Activated CD8-positive, alpha-beta memory T cell treated with anti-CD3 and anti-CD28 coated beads, Interleukin-2, amount 10 ng/mL, durations not matched to agents 7 days and 5 days (primary cell): ENCODE measurements around the gene RGSL1. TPM values are rescaled to one million over a fixed set of nuclear protein-coding genes. Genes with fewer than 3 reads are reported as not detected.
"Not testable (repeated sequence)": the region's sequence is repeated elsewhere in the genome, so short reads cannot be mapped to it uniquely, and the experiment has no call there.

Source experiments
- ATAC-seq: fragments of 150-1000 bp; cut with Tn5 transposase; one replicate; pipeline ENCODE4 v1.10.0; 2021; ENCODE audit warnings: moderate library complexity
- CTCF ChIA-PET: fragments of 350-600 bp; sonication (Branson Sonifier 250); formaldehyde crosslinking; loops from one replicate; lab custom pipeline; 2021; ENCODE audit warnings: antibody characterized with exemption; lab: Charles Lee
- DNase-seq: peaks from one replicate; pipeline ENCODE4 v3.0.0-alpha.2; 2020
- H3K27ac Mint-ChIP-seq: one replicate; pipeline ENCODE4 v1.8.0; 2021; ENCODE audit warnings: mild to moderate bottlenecking, mixed read lengths
- H3K27me3 Mint-ChIP-seq: one replicate; pipeline ENCODE4 v1.8.0; 2021; ENCODE audit warnings: mixed read lengths
- H3K36me3 Mint-ChIP-seq: one replicate; pipeline ENCODE4 v1.8.0; 2021; ENCODE audit warnings: mild to moderate bottlenecking, mixed read lengths
- H3K4me1 Mint-ChIP-seq: one replicate; pipeline ENCODE4 v1.8.0; 2021; ENCODE audit warnings: mixed read lengths
- H3K4me3 Mint-ChIP-seq: one replicate; pipeline ENCODE4 v1.8.0; 2021; ENCODE audit warnings: mild to moderate bottlenecking, moderate library complexity, mixed read lengths
- H3K9me3 Mint-ChIP-seq: one replicate; pipeline ENCODE4 v1.8.0; 2022; ENCODE audit warnings: low read depth, mixed read lengths
- total RNA-seq, 2 experiments: library from RNA; stranded (reverse); gene quantifications; one replicate each; pipeline ENCODE4 v1.2.3, GENCODE V29; 2021

RGSL1 gene
- total RNA-seq, 2 experiments from 2014 or later = not detected

GRCh38 chr1:182520736-182521135 lies 70.8 kb downstream of the RGSL1 start:
- ATAC-seq (no peak), DNase-seq (no peak)
- H3K27me3 Mint-ChIP-seq = peaks cover 26% of the 10 kb centered on the region
- H3K4me1 Mint-ChIP-seq = no peaks in the 10 kb centered on the region
- H3K36me3 Mint-ChIP-seq = no peaks in the 10 kb centered on the region
- H3K9me3 Mint-ChIP-seq = peaks cover 10% of the 10 kb centered on the region
- CTCF ChIA-PET = no interaction called here
- no peak overlapping the region for H3K27ac Mint-ChIP-seq
- H3K4me3 Mint-ChIP-seq = no peak overlapping the region

- no peak for ATAC-seq
- peaks cover 14% of the 10 kb centered on the region for H3K9me3 Mint-ChIP-seq
- H3K4me1 Mint-ChIP-seq = no peaks in the 10 kb centered on the region
- H3K27ac Mint-ChIP-seq = no peak overlapping the region
- no peak for DNase-seq
- H3K4me3 Mint-ChIP-seq = no peak overlapping the region
- CTCF ChIA-PET = no interaction called here
- H3K27me3 Mint-ChIP-seq = peaks cover 21% of the 10 kb centered on the region
- no peaks in the 10 kb centered on the region for H3K36me3 Mint-ChIP-seq
These were observed 75.4 kb downstream of the RGSL1 start for GRCh38 chr1:182525342-182525741.

GRCh38 chr1:182527680-182528079 lies 77.7 kb downstream of the RGSL1 start:
- CTCF ChIA-PET = no interaction called here
- no peak overlapping the region for H3K27ac Mint-ChIP-seq
- DNase-seq (no peak), ATAC-seq (no peak)
- H3K36me3 Mint-ChIP-seq = no peaks in the 10 kb centered on the region
- no peak overlapping the region for H3K4me3 Mint-ChIP-seq
- no peaks in the 10 kb centered on the region for H3K4me1 Mint-ChIP-seq
- peaks cover 14% of the 10 kb centered on the region for H3K9me3 Mint-ChIP-seq
- H3K27me3 Mint-ChIP-seq = peaks cover 26% of the 10 kb centered on the region

GRCh38 chr1:182528206-182528605 lies 78.3 kb downstream of the RGSL1 start:
- H3K27ac Mint-ChIP-seq, H3K36me3 Mint-ChIP-seq, H3K4me1 Mint-ChIP-seq, CTCF ChIA-PET, ATAC-seq, DNase-seq, H3K4me3 Mint-ChIP-seq: not testable (repeated sequence)
- Mint-ChIP-seq H3K27me3 (peaks cover 26% of the 10 kb centered on the region), H3K9me3 (peaks cover 14% of the 10 kb centered on the region)

GRCh38 chr1:182533896-182534295 lies 84.0 kb downstream of the RGSL1 start:
- Mint-ChIP-seq H3K4me3 (no peak overlapping the region), H3K27ac (no peak overlapping the region), H3K27me3 (peaks cover 24% of the 10 kb centered on the region), H3K9me3 (no peaks in the 10 kb centered on the region), H3K4me1 (no peaks in the 10 kb centered on the region), H3K36me3 (no peaks in the 10 kb centered on the region)
- DNase-seq = no peak
- no peak for ATAC-seq
- CTCF ChIA-PET = no interaction called here

- no peak for ATAC-seq
- Mint-ChIP-seq H3K9me3 (no peaks in the 10 kb centered on the region), H3K4me1 (no peaks in the 10 kb centered on the region), H3K4me3 (no peak overlapping the region), H3K36me3 (no peaks in the 10 kb centered on the region), H3K27me3 (peaks cover 19% of the 10 kb centered on the region), H3K27ac (no peak overlapping the region)
- CTCF ChIA-PET = no interaction called here
- DNase-seq = no peak
These were observed 99.4 kb downstream of the RGSL1 start for GRCh38 chr1:182549346-182549745.

- DNase-seq (no peak), ATAC-seq (no peak)
- H3K9me3 Mint-ChIP-seq = no peaks in the 10 kb centered on the region
- no peaks in the 10 kb centered on the region for H3K36me3 Mint-ChIP-seq
- CTCF ChIA-PET = no interaction called here
- no peaks in the 10 kb centered on the region for H3K4me1 Mint-ChIP-seq
- H3K4me3 Mint-ChIP-seq = no peak overlapping the region
- peaks cover 15% of the 10 kb centered on the region for H3K27me3 Mint-ChIP-seq
- H3K27ac Mint-ChIP-seq = no peak overlapping the region
These were observed 99.9 kb downstream of the RGSL1 start for GRCh38 chr1:182549811-182550210.

DNA sequence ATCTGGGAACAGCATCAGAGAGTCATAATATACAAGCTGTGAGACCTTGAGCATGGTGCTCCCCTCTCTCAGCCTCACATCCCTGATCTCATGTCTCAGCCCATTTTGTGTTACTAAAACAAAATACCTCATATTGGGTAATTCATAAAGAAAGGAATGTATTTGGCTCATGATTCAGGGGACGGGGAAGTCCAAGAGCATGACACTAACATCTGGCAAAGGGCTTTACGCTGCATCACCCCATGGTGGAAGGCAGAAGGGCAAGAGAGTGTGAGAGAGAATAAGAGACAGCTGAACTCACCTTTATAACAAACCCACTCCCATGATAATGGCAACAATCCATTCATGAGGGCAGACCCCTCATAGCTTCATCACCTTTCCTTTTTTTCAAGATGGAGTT lies 102.6 kb downstream of the RGSL1 start:
- DNase-seq (no peak), ATAC-seq (no peak)
- Mint-ChIP-seq H3K27me3 (peaks cover 5% of the 10 kb centered on the region), H3K4me1 (no peaks in the 10 kb centered on the region), H3K27ac (no peak overlapping the region), H3K36me3 (no peaks in the 10 kb centered on the region), H3K4me3 (no peak overlapping the region), H3K9me3 (no peaks in the 10 kb centered on the region)
- CTCF ChIA-PET = no interaction called here

- no peak for ATAC-seq
- Mint-ChIP-seq H3K27me3 (peaks cover 3% of the 10 kb centered on the region), H3K4me3 (no peak overlapping the region), H3K4me1 (peaks cover 2% of the 10 kb centered on the region), H3K36me3 (no peaks in the 10 kb centered on the region), H3K9me3 (no peaks in the 10 kb centered on the region), H3K27ac (no peak overlapping the region)
- CTCF ChIA-PET = no interaction called here
- DNase-seq = no peak
These were observed 105.5 kb downstream of the RGSL1 start for GRCh38 chr1:182555493-182555892.

- CTCF ChIA-PET = no interaction called here
- H3K4me3 Mint-ChIP-seq = no peak overlapping the region
- peaks cover 3% of the 10 kb centered on the region for H3K27me3 Mint-ChIP-seq
- H3K36me3 Mint-ChIP-seq = no peaks in the 10 kb centered on the region
- ATAC-seq = no peak
- no peak for DNase-seq
- H3K4me1 Mint-ChIP-seq = peaks cover 2% of the 10 kb centered on the region
- no peaks in the 10 kb centered on the region for H3K9me3 Mint-ChIP-seq
- no peak overlapping the region for H3K27ac Mint-ChIP-seq
These were observed 106.3 kb downstream of the RGSL1 start for GRCh38 chr1:182556279-182556678.

DNA sequence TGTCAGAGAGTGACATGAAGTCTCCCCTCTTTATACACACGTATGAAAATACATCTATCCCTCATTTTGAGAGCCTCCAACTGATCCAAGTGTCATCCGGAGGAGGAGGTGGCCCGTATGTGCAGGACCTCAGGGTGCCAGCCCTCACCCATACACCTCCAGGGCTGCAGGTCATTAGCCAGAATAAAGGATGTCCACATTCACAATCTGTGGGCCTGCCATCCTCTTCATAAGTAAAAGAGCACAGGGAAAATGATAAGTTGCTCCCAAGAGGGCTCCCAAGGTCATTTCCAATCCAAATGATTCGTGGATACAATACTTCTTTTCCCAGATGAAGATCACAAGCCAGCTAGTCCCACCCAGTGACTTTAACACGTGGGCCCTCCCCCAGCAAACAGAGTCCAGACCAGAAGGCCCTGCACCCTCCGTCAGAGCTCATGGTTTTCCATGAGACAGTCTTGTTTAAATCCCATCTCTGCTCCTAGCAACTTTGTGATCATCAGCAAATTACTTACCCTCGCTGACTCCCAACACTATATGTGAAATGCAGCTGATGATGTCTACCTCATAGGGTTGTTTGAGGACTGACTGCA lies 110.5 kb downstream of the RGSL1 start:
- Mint-ChIP-seq H3K27ac (no peak overlapping the region), H3K27me3 (peaks cover 11% of the 10 kb centered on the region), H3K4me3 (no peak overlapping the region), H3K4me1 (peaks cover 4% of the 10 kb centered on the region), H3K36me3 (no peaks in the 10 kb centered on the region), H3K9me3 (no peaks in the 10 kb centered on the region)
- DNase-seq = no peak
- CTCF ChIA-PET = no interaction called here
- no peak for ATAC-seq

DNA sequence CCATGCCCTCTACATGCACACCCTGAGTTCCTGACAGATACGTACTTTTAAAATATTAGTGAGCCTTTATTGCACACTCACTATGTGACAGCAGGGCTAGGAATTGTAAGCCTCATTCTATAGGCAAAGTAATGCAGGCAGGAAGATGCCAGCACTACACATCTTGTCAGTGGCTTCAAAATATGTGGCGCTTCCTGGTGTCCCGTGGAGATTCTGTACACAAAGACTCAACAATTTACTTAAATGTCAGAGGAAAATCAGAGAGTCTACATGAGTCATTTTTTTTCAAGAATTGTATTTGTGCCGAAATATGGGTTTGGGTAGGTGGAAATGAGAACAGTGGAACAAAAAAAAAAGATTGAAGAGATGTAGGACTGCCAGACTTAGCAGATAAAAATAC lies 111.5 kb downstream of the RGSL1 start:
- H3K36me3 Mint-ChIP-seq = no peaks in the 10 kb centered on the region
- no peak overlapping the region for H3K27ac Mint-ChIP-seq
- CTCF ChIA-PET = no interaction called here
- ATAC-seq (no peak), DNase-seq (no peak)
- peaks cover 16% of the 10 kb centered on the region for H3K27me3 Mint-ChIP-seq
- H3K9me3 Mint-ChIP-seq = no peaks in the 10 kb centered on the region
- peaks cover 6% of the 10 kb centered on the region for H3K4me1 Mint-ChIP-seq
- no peak overlapping the region for H3K4me3 Mint-ChIP-seq

- CTCF ChIA-PET = no interaction called here
- DNase-seq = no peak
- H3K4me3 Mint-ChIP-seq = no peak overlapping the region
- H3K9me3 Mint-ChIP-seq = no peaks in the 10 kb centered on the region
- peaks cover 4% of the 10 kb centered on the region for H3K4me1 Mint-ChIP-seq
- H3K27me3 Mint-ChIP-seq = peaks cover 16% of the 10 kb centered on the region
- H3K27ac Mint-ChIP-seq = no peak overlapping the region
- no peak for ATAC-seq
- H3K36me3 Mint-ChIP-seq = no peaks in the 10 kb centered on the region
These were observed 113.1 kb downstream of the RGSL1 start for GRCh38 chr1:182563095-182563494.

DNA sequence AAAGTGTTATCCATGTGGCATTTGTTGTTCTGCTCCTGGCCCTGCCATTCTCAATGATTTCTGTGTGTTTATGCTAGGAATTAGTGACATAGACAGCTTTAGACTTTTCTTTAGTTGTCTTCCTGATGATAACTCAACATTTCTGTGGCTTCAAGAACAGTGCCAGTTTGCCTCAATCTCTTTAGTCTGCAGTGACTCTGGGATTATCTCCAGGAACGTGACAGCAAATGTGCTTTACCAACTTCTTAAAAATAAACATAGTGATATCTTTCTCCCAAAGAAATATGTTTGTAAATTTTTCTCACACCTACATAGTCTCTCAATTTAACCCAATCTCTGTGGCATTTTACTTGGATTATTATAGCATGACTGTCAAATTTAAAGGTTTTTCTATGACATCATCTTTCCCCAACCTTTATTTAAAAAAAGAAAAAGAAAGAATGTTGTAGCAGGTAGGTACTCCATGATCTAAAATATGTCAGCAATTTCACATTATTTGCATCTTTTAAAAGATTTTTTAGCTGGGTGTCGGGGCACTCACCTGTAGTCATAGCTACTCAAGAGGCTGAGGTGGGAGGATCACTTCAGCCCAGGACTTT lies 114.6 kb downstream of the RGSL1 start:
- ATAC-seq = no peak
- H3K4me3 Mint-ChIP-seq = no peak overlapping the region
- CTCF ChIA-PET = no interaction called here
- no peaks in the 10 kb centered on the region for H3K36me3 Mint-ChIP-seq
- H3K4me1 Mint-ChIP-seq = peaks cover 4% of the 10 kb centered on the region
- no peaks in the 10 kb centered on the region for H3K9me3 Mint-ChIP-seq
- DNase-seq = no peak
- peaks cover 16% of the 10 kb centered on the region for H3K27me3 Mint-ChIP-seq
- H3K27ac Mint-ChIP-seq = no peak overlapping the region
